ENCODE measurements around the gene NIN. TPM values are rescaled to one million over a fixed set of nuclear protein-coding genes. Genes with fewer than 3 reads are reported as not detected.

The NIN gene
- total RNA-seq, 4 donors from 2014 or later, result 22.7 to 32.2 (median 28.5) TPM

GRCh38 chr14:50717811-50718210 is 113.2 kb downstream of the NIN start:
- TF ChIP-seq CTCF (IDR thresholded peaks at IDR 0.05), result no peak
- no peak for TF ChIP-seq POLR2A (IDR thresholded peaks at IDR 0.05)
- intact Hi-C loops (cut with DNase I; ENCODE audit: low total_unique reads), result no loop called here
- no peak for DNase-seq (ENCODE audit: low spot score in 2 of 2)
- WGBS, 2 donors, result 70 to 73% methylated on average over 7 of the region's 7 CpGs
- H3K4me3 ChIP-seq (ENCODE audit: low read depth, poor library complexity, severe bottlenecking), result no peak overlapping the region

- no peak overlapping the region for H3K4me3 ChIP-seq (ENCODE audit: low read depth, poor library complexity, severe bottlenecking)
- no peak for TF ChIP-seq CTCF (IDR thresholded peaks at IDR 0.05)
- no peak for TF ChIP-seq POLR2A (IDR thresholded peaks at IDR 0.05)
- intact Hi-C loops (cut with DNase I; ENCODE audit: low total_unique reads), result no loop called here
- no peak for DNase-seq (ENCODE audit: low spot score in 2 of 2)
- 71 to 76% methylated on average over 2 of the region's 2 CpGs for WGBS, 2 donors
Observed at GRCh38 chr14:50714450-50715073, 116.4 kb downstream of the NIN start.

GRCh38 chr14:50711043-50711442 is 119.9 kb downstream of the NIN start:
- no peak for TF ChIP-seq POLR2A (IDR thresholded peaks at IDR 0.05)
- TF ChIP-seq CTCF (IDR thresholded peaks at IDR 0.05), result no peak
- DNase-seq (ENCODE audit: low spot score in 2 of 2), result no peak
- H3K4me3 ChIP-seq (ENCODE audit: low read depth, poor library complexity, severe bottlenecking), result no peak overlapping the region
- 95 to 96% methylated on average over 3 of the region's 3 CpGs for WGBS, 2 donors
- intact Hi-C loops (cut with DNase I; ENCODE audit: low total_unique reads), result no loop called here

GRCh38 chr14:50705026-50705593 is 125.9 kb downstream of the NIN start:
- TF ChIP-seq POLR2A (IDR thresholded peaks at IDR 0.05) (no peak), CTCF (IDR thresholded peaks at IDR 0.05) (no peak)
- no peak overlapping the region for H3K4me3 ChIP-seq (ENCODE audit: low read depth, poor library complexity, severe bottlenecking)
- intact Hi-C loops (cut with DNase I; ENCODE audit: low total_unique reads), result no loop called here
- no peak for DNase-seq (ENCODE audit: low spot score in 2 of 2)
- 96 to 97% methylated on average over 22 of the region's 22 CpGs for WGBS, 2 donors

GRCh38 chr14:50704454-50705010 is 126.4 kb downstream of the NIN start:
- intact Hi-C loops (cut with DNase I; ENCODE audit: low total_unique reads), result no loop called here
- DNase-seq (ENCODE audit: low spot score in 2 of 2), result no peak
- no peak for TF ChIP-seq CTCF (IDR thresholded peaks at IDR 0.05)
- no peak for TF ChIP-seq POLR2A (IDR thresholded peaks at IDR 0.05)
- 93 to 94% methylated on average over 25 to 26 of the region's 26 CpGs for WGBS, 2 donors
- H3K4me3 ChIP-seq (ENCODE audit: low read depth, poor library complexity, severe bottlenecking), result no peak overlapping the region

All from lower leg skin (tissue), 4 donors.